Parathyroid adenoma (tissue), 2 donors: ENCODE results near the gene PPIG.
"Not testable (repeated sequence)": the region's sequence is repeated elsewhere in the genome, so short reads cannot be mapped to it uniquely, and the experiment has no call there.

Experiments used
- H2AFZ ChIP-seq: fragments of 300-600 bp; sonication (generic); one replicate; pipeline ENCODE4 v1.7.0; 2017; ENCODE audit warnings: antibody characterized with exemption, mild to moderate bottlenecking
- H3K27ac ChIP-seq: fragments of 300-600 bp; sonication (generic); one replicate; pipeline ENCODE4 v1.7.0; 2017
- H3K27me3 ChIP-seq: fragments of 300-600 bp; sonication (generic); one replicate; pipeline ENCODE4 v1.7.0; 2017; ENCODE audit warnings: low read length; ENCODE audit not compliant: control insufficient read depth, insufficient read depth
- H3K36me3 ChIP-seq: fragments of 300-600 bp; sonication (generic); one replicate; pipeline ENCODE4 v1.7.0; 2017; ENCODE audit warnings: low read length; ENCODE audit not compliant: control insufficient read depth, insufficient read depth
- H3K4me1 ChIP-seq: fragments of 300-600 bp; sonication (generic); one replicate; pipeline ENCODE4 v1.7.0; 2017; ENCODE audit warnings: control low read depth
- H3K4me2 ChIP-seq: fragments of 300-600 bp; sonication (generic); one replicate; pipeline ENCODE4 v1.7.0; 2017; ENCODE audit warnings: low read length
- H3K4me3 ChIP-seq: fragments of 300-600 bp; sonication (generic); one replicate; pipeline ENCODE4 v1.7.0; 2017; ENCODE audit warnings: low read depth, low read length
- H3K79me2 ChIP-seq: fragments of 300-600 bp; sonication (generic); one replicate; pipeline ENCODE4 v1.7.0; 2017; ENCODE audit warnings: control low read depth
- H3K9ac ChIP-seq: fragments of 300-600 bp; sonication (generic); one replicate; pipeline ENCODE4 v1.7.0; 2017; ENCODE audit warnings: mild to moderate bottlenecking
- H3K9me3 ChIP-seq: fragments of 300-600 bp; sonication (generic); one replicate; pipeline ENCODE4 v1.7.0; 2017; ENCODE audit warnings: low read length; ENCODE audit not compliant: control insufficient read depth
- CTCF ChIP-seq: fragments of 300-600 bp; sonication (generic); IDR thresholded peaks from one replicate; pipeline ENCODE4 v1.7.0; 2017; ENCODE audit warnings: antibody characterized with exemption, mild to moderate bottlenecking
- donor health status: primary hyperparathyroidism.

Gene PPIG

GRCh38 chr2:169579044-169579443 lies 5.1 kb upstream of the PPIG start:
- TF ChIP-seq CTCF = no peak
- H3K9ac ChIP-seq = no peak overlapping the region
- H3K36me3 ChIP-seq = no peaks in the 10 kb centered on the region
- H3K9me3 ChIP-seq = no peaks in the 10 kb centered on the region
- H3K4me3 ChIP-seq = no peak overlapping the region
- H2AFZ ChIP-seq = no peak overlapping the region
- H3K27ac ChIP-seq = no peak overlapping the region
- H3K79me2 ChIP-seq = no peaks in the 10 kb centered on the region
- H3K27me3 ChIP-seq = no peaks in the 10 kb centered on the region
- no peak overlapping the region for H3K4me2 ChIP-seq
- peaks cover 2% of the 10 kb centered on the region for H3K4me1 ChIP-seq

- H3K36me3 ChIP-seq, H3K27me3 ChIP-seq, H3K4me1 ChIP-seq, H2AFZ ChIP-seq, H3K4me2 ChIP-seq, H3K27ac ChIP-seq, H3K9ac ChIP-seq, H3K9me3 ChIP-seq, H3K4me3 ChIP-seq: not testable (repeated sequence)
- H3K79me2 ChIP-seq = peaks cover 28% of the 10 kb centered on the region
Observed at GRCh38 chr2:169582552-169583266, 1.4 kb upstream of the PPIG start.

- Histone ChIP-seq H3K9me3 (no peaks in the 10 kb centered on the region), H3K4me2 (no peak overlapping the region), H2AFZ (peak overlapping the region; percentile 96), H3K36me3 (no peaks in the 10 kb centered on the region), H3K4me1 (peaks cover 6% of the 10 kb centered on the region), H3K27ac (peak overlapping the region; percentile 95), H3K27me3 (no peaks in the 10 kb centered on the region), H3K4me3 (peak overlapping the region; percentile 68), H3K9ac (no peak overlapping the region), H3K79me2 (peaks cover 36% of the 10 kb centered on the region)
- TF ChIP-seq CTCF = no peak
Observed at GRCh38 chr2:169583518-169583917, 633 bp upstream of the PPIG start.

GRCh38 chr2:169585673-169586072 lies 1.5 kb downstream of the PPIG start:
- Histone ChIP-seq H3K4me1 (peaks cover 6% of the 10 kb centered on the region), H3K79me2 (peaks cover 52% of the 10 kb centered on the region), H3K27me3 (no peaks in the 10 kb centered on the region), H2AFZ (no peak overlapping the region), H3K9me3 (no peaks in the 10 kb centered on the region), H3K27ac (peak overlapping the region; percentile 95), H3K36me3 (no peaks in the 10 kb centered on the region), H3K4me3 (peak overlapping the region; percentile 68), H3K9ac (no peak overlapping the region), H3K4me2 (peak overlapping the region; percentile 68)
- TF ChIP-seq CTCF = no peak

GRCh38 chr2:169590804-169591203 lies 6.7 kb downstream of the PPIG start:
- Histone ChIP-seq H3K27ac (no peak overlapping the region), H3K9me3 (no peaks in the 10 kb centered on the region), H2AFZ (no peak overlapping the region), H3K9ac (no peak overlapping the region), H3K4me2 (no peak overlapping the region), H3K4me1 (peaks cover 3% of the 10 kb centered on the region), H3K4me3 (no peak overlapping the region), H3K27me3 (no peaks in the 10 kb centered on the region), H3K36me3 (no peaks in the 10 kb centered on the region), H3K79me2 (peaks cover 61% of the 10 kb centered on the region)
- no peak for TF ChIP-seq CTCF

- not testable (repeated sequence) for H3K4me2 ChIP-seq, H3K27me3 ChIP-seq, H3K9me3 ChIP-seq
Observed at GRCh38 chr2:169596546-169596945, 12.4 kb downstream of the PPIG start.

More at GRCh38 chr2:169596546-169596945, 12.4 kb downstream of the PPIG start:
- H3K9ac ChIP-seq, H3K4me3 ChIP-seq, H3K36me3 ChIP-seq, H3K27ac ChIP-seq, H3K4me1 ChIP-seq, H2AFZ ChIP-seq: not testable (repeated sequence)
- peaks cover 53% of the 10 kb centered on the region for H3K79me2 ChIP-seq
